Measurements from ENCODE around the gene SMYD3.
"Not testable (repeated sequence)": the region's sequence is repeated elsewhere in the genome, so short reads cannot be mapped to it uniquely, and the experiment has no call there.

The SMYD3 gene

DNA sequence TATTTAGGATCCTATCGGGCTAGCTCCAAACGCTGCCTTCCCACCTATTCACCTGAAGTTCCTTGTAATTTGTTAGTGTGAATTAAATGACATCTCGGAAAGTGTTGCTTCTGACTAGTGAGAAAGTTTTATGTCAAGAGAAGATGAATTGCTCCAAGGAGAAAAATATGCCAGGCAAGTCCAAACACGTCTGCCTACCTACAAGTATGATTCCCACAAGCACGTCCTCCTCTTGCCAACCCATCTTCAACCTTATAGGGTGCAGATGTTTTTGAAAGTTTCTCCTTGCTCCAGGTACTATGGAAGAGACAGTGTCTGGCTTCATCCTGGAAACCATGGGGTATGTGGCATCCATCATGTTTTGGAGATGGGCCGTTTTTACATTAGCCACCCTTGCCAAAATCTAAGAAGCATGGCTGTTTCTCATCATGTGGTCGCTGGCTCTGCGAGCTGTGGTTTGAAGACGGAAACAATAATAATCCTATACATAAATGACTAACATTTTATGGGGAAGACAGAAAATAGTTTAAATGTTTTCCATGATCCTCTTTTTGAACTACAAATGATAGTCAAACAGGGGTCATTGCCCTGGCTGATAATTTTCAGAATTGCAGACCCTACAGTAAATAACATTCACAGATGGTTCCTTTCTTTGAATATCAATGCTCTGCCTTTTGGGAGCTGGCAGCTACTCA, 505.8 kb downstream of the SMYD3 start:
- no peak for DNase-seq

GRCh38 chr1:246000638-246001015, 506.5 kb downstream of the SMYD3 start:
- DNase-seq: no peak

DNA sequence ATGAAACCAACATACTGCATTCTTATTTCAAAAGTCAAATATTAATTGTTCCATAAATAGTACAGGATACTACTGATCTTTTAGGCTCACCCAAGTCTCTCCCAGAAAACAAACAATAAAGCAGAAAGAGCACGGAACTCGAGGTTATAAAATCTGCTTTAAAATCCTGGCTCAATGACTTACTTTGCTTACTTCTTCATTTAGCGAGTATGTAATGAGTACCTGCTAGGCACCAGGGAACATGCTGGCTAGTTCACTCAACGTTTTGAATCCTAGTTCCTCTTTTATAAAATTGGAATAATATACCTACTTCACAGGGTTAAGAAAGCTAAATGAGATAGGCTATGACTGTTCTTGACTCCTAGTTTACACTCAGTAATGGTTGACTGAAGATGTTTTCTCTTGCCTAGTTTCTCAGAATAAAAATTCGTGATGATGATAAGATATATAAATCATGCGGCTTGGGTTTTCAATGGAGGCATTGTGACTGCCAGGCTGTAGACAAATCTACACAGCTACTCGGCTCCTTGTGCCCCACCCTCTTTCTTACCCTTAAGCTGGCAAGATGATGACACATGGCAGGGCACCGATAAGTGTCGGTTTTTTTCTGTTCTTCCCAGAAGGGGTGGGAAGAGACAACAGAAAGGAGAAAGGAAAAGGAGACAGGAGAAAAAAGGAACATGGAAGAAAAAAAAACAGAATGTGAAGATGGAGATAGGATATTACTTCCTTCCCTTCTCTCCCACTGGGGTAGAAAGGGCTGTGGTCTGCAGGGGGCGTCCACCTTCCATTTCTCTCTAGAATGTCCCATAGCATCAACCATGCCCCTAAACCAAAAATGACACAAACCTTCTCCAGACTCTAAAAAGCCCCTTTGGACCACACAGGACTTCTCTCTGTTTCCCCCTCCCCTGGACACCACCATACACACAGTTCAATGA, 507.1 kb downstream of the SMYD3 start:
- DNase-seq: no peak

- no peak for DNase-seq
Observed at GRCh38 chr1:245997471-245998258, 509.4 kb downstream of the SMYD3 start.

- DNase-seq: no peak
Observed at GRCh38 chr1:245996811-245997210, 510.3 kb downstream of the SMYD3 start.

DNA sequence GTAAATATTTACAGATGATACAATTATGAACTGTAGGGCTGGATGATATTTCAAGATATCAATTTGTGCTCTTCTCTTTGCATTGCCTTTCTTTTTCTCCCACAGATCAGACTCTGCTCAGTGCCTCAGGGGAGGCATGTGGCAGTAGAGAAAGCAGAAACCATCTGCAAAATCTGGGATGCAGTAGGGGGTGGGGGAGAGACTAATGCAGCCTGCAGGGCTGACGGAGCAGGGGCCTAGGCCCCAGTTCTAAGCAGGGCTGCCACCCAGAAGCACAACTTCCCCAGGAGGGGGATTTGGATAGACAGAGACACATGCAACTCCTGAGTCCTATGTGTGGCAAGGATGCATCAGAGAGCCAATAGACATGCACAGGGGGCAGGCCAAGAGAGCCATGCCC, 511.6 kb downstream of the SMYD3 start:
- DNase-seq: no peak

DNA sequence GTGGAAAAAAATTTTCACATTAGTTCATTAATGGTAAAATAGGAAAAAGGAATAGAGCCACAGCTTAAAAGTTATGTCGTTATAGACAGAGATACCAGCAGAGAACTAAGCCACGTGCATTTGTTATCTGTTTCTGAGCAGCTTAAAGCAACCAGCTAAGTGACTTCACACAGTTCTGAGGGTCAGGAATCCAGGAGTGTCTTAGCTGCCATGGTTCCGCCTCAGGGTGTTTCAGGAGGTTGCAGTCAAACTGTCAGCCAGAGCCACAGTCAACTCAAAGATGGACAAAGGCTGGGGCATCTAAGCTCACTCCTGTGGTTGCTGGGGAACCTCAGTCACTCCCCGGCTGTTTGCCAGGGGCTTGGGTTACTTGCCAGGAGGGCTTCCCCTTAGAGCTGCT, 515.8 kb downstream of the SMYD3 start:
- DNase-seq: no peak

GRCh38 chr1:245990315-245991022, 516.6 kb downstream of the SMYD3 start:
- DNase-seq: no peak

GRCh38 chr1:245988393-245989078, 518.5 kb downstream of the SMYD3 start:
- no peak for DNase-seq

- no peak for DNase-seq
Observed at GRCh38 chr1:245987997-245988392, 519.1 kb downstream of the SMYD3 start.

- DNase-seq: no peak
Observed at GRCh38 chr1:245987577-245987976, 519.5 kb downstream of the SMYD3 start.

GRCh38 chr1:245987219-245987545, 519.9 kb downstream of the SMYD3 start:
- DNase-seq: no peak

DNA sequence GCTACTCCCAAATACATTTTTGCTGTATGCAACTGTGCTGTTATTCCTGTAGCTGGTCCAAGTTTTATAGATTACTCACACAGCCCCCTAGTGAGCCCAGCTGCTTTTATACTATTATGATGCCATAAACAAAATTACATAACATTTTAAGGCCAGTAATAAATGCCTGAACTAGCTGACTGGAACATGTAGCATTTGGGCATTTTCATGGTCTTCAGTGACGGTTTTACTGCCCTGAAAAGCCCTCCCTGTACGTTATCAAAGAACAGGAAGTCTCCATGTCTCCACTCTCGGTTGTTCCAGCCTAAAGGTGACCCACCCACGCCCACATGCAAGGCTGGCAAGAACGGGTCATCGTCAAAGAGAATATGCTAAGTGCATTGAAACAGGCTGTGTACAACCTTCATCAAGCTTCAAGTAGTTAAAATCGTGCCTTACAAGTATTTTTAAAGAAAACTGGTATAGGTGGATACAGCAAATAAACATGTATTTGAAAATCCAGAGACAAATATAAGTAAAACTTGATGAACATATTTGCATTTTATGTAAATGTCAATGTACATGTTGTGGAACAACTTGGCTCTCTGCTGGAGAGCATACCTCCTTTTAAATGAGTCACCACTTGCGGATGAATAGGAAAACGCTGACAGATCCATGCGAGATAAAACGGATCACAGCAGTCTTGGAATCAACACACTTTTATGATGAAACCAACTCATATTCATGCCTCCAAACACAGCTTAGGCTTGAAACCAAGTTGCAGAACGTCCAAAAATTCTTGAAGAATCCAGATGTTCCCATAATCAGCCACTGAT, 520.5 kb downstream of the SMYD3 start:
- DNase-seq: no peak

GRCh38 chr1:245984390-245985155, 522.5 kb downstream of the SMYD3 start:
- DNase-seq: no peak

DNA sequence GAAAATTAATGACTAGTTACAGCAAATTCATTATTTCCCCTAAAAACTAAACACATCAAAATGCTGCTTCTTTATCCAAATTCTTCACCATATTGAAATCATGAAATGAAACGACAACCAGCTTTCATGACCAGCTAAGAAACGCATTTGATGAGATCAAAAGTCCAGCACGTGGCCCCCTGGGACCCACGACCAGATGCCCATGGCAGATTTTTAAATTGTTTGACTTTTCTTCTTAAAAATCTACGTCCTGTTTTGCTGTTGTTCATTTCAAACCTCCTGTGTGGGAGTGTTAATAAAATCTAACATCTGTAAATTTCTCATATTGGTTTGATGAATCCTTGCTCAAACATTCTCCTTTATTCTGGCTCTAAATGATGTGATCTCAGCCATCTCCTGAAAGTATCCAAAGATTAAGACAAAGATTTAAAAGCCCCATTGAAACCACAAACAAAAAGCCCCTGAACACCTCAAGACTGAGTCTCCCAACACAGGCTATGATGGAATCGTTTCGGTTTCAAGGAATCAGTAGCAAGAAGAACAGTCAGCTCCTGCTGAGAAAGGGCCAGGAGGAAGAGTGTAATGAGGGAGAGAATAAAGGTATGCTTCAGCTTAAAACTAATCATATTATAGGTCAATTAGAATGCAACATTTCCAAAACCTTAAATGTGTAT, 523.6 kb downstream of the SMYD3 start:
- no peak for DNase-seq

DNA sequence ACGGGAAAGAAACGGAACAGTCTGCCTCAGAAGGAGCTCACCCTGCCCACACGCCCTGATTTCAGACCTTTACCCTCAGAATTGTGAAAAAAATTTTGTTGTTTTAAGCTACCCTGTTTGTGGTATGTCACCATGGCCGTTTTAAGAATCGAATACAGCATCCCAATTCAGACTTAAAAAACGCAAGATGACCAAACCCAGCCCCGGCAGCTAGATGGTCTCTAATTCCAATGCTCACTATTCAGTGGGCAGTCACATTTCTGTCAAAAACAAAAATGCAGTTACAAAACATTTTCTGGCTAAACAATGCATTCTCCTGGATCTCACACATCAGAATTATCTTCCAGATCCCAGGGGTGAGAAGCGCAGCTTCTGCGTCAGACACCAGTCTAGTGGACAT, 527.5 kb downstream of the SMYD3 start:
- no peak for DNase-seq

DNA sequence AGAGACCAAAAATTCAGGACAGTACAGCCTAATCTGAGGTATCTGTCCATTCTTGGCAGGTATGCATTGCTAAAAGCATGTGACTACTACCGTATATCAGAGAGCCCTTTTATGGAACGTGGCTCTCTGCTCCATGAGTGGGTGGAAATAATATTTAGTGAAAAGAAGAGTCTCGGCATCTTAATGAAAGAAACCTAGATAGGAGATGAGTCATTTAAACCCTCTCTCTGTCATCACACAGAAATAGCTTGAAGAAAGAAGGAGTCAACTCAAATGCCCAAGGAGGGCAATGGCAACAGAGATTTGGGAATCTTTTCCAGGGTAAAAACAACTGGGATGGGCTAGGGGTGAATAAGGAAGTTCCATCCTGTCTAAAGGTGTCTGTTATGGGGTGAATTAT, 528.2 kb downstream of the SMYD3 start:
- DNase-seq: no peak

- no peak for DNase-seq
Observed at GRCh38 chr1:245972476-245972875, 534.6 kb downstream of the SMYD3 start.

DNA sequence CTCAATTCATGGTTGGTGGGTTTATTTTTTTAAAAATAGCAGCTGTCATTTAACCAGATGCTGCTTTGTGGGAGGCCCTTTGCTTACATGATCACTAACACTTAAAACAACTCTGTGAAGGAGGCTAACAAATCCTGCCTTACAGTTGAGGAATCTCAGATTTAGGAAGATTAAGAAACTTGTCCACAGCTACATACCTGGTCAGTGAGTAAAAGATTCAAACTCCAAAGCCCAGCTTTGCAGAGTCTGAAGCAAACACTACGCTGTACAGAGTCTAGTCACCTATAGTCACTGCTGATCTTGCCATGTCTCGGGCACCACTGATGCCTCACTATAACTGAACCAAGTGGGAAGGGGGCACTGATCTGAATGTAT, 535.4 kb downstream of the SMYD3 start:
- DNase-seq: no peak

DNA sequence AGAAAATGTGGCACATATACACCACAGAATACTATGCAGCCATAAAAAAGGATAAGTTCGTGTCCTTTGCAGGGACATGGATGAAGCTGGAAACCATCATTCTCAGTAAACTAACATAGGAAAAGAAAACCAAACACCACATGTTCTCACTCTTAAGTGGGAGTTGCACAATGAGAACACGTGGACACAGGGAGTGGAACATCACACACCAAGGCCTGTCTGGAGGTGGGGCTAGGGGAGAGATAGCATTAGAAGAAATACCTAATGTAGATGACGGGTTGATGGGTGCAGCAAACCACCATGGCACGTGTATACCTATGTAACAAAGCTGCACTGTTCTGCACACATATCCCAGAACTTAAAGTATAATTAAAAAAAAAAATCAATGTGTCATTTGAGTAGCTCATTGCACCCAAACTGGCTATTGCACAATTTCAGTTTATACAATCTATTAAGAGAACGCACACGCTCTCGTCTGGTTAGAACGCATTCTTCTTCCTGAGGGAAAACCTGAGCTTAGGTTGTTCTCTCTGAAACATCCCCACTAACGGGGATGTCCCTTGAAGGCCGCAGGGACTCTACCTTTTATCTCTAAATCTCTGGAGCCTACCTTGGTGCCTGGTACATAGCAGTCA, 535.9 kb downstream of the SMYD3 start:
- DNase-seq: not testable (repeated sequence)

Measured in SW 1271 (cell line).